ENCODE measurements around the gene SMG6.

Gene SMG6

DNA sequence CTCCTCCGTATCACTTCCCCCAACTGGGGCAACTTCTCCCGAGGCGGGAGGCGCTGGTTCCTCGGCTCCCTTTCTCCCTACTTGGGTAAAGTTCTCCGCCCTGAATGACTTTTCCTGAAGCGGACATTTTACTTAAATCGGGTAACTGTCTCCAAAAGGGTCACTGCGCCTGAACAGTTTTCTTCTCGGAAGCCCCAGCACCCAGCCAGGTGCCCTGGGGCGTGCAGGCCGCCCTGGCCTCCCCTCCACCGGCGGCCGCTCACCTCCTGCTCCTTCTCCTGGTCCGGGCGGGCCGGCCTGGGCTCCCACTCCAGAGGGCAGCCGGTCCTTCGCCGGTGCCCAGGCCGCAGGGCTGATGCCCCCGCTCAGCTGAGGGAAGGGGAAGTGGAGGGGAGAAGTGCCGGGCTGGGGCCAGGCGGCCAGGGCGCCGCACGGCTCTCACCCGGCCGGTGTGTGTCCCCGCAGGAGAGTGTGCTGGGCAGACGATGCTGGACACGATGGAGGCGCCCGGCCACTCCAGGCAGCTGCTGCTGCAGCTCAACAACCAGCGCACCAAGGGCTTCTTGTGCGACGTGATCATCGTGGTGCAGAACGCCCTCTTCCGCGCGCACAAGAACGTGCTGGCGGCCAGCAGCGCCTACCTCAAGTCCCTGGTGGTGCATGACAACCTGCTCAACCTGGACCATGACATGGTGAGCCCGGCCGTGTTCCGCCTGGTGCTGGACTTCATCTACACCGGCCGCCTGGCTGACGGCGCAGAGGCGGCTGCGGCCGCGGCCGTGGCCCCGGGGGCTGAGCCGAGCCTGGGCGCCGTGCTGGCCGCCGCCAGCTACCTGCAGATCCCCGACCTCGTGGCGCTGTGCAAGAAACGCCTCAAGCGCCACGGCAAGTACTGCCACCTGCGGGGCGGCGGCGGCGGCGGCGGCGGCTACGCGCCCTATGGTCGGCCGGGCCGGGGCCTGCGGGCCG lies 247.1 kb downstream of the SMG6 start:
- DNase-seq = peak; percentile 48

DNA sequence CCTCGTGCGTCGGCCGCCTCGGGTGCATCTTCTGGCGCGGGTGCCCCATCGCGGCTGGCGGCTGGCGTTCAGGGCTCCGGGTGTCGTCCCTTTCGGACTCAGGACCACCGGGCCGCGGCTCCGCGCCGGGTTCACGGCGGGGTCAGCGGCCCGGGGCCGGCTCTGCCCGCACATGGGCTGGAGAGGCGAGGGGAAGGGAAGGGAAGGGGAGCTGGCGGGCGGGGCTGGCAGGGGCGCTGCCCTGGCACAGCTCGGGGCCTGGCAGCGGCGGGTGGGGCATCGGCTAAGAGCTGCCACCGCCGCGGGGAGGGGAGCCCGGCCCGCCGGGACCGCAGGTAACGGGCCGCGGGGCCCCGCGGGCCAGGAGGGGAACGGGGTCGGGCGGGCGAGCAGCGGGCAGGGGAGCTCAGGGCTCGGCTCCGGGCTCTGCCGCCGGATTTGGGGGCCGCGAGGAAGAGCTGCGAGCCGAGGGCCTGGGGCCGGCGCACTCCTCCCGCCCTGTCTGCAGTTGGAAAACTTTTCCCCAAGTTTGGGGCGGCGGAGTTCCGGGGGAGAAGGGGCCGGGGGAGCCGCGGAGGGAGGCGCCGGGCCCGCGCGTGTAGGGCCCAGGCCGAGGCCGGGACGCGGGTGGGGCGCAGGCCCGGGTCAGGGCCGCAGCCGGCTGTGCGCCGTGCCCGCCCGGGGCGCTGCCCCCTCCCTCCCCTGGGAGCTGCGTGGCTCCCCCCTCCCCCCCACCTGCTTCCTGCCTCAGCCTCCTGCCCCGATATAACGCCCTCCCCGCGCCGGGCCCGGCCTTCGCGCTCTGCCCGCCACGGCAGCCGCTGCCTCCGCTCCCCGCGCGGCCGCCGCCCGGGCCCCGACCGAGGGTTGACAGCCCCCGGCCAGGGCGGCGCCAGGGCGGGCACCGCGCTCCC lies 248.0 kb downstream of the SMG6 start:
- DNase-seq = peak; percentile 71

DNA sequence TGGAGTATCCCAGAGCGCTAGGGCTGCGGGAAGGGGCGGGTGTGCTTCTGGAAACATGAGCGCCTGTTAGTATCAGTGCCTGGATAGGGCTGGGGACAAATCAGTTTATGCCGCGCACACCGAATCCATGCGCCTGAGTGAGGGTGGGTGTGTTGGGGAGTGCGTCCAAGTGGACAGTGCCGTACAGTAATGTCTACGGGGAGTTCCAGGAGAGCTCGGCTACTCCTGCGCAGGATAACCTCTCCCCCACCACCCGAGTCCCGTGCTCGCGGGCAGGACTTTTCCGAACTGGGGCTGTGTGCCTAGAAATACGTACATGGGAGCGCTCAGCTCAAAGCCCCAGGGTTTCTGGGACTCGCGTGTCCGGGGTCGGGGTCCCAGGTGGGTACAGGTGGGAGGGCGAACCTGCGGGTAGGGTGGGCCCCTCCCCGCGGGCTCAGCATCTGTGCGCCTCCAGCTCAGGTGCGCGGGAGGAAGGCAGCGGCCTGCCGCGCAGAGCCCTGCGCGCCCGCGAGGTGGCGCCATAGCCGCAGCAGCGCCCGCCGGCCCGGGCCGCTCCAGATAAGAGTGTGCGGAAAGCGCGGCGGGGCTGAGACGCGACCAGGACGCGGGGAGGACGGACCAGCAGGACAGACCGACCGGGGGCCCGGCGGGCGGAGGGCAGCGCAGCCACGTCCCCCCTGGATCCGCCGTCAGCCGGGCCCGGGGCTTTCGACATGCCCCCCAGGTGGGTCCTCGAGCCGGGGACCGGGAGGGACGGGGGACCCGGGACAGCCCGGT lies 248.9 kb downstream of the SMG6 start, which contains the start of gene HIC1:
TSS of gene HIC1 (plus strand) at position 592 of the 780 bp plus-strand sequence. CDS start 1,588 bp downstream, outside the sequence.
- DNase-seq = peak; percentile 89

DNA sequence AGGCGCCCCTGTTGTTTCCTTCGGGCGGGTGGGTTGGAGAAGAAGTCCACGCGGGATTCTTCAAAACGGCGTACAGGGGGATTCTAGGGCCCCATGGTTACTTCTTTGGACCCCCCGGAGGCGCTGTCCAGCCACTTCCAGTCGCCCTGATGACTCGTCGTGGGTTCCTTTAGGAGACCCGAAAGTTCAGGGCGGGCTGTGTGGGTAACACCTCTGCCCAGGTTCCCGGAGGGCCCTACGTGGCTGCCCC lies 249.4 kb downstream of the SMG6 start:
- DNase-seq = no peak

DNA sequence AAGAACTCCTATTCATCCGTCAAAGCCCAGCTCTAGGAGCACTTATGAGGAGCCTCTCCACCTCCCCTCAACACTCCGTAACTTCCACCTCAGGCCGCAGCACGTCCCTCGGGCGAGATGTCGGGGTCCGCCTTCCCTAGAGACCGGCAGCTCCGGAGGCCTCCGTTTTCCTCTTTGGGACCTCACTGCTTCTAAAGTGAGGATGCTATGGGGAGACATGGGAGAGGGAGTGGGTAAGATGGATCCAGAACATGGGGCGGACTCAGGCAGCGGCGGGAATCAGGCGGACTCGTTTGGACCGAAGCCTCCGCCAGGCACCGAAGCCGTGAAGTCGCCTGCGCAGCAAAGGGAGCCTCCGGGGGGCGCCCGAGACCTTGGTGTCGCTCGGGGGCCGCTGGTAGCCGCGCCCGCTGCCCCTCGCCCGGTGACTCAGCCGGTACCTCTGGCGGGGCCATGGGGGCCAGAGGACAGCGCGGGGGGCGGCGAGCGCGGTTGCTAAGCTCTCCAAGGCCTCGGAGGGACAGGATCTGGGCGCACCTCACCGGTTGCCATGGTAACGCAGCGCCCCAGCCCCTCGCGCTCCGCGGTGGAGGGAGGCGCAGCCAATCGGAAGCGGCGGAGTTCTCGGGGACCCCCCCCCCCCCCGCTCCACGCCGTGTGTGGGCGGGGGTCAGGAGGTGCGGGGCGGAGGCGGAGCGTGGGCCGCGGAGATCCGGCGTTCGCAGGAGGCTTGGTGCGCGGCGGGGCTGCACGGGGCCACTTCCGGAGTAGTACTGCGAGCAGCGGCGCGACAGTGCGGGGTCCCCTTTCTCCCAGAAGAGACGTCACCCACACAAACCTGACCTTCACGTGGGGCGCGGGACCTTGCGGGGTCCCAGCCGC lies 250.0 kb downstream of the SMG6 start:
- DNase-seq = peak; percentile 86

DNA sequence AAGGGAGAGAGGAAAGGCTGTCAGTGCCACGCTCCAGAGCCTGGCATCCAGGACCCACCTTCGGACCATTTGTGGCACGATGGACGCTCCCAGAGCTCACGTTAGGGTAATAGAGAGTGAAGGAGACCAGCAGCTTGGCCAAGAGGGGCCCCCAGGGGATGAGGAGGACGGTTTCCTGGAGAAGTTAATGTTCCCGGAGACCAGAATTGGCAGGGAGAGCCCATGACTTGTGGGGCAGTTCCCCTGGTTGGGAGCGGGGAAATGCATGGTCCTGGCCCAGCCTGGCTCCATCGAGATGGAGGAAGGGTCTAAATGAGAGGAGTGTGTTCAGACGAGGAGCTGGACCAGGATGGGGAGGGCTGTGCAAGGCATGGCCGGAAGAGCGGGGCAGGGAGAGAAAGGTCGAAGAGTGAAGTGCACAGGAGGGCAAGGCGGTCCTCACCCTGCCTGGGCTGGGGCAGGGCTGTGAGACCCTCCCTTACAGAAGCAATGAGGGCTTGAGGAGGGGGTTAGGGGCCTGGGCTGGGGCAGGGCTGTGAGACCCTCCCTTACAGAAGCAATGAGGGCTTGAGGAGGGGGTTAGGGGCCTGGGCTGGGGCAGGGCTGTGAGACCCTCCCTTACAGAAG lies 251.5 kb downstream of the SMG6 start:
- DNase-seq = peak; percentile 41

DNA sequence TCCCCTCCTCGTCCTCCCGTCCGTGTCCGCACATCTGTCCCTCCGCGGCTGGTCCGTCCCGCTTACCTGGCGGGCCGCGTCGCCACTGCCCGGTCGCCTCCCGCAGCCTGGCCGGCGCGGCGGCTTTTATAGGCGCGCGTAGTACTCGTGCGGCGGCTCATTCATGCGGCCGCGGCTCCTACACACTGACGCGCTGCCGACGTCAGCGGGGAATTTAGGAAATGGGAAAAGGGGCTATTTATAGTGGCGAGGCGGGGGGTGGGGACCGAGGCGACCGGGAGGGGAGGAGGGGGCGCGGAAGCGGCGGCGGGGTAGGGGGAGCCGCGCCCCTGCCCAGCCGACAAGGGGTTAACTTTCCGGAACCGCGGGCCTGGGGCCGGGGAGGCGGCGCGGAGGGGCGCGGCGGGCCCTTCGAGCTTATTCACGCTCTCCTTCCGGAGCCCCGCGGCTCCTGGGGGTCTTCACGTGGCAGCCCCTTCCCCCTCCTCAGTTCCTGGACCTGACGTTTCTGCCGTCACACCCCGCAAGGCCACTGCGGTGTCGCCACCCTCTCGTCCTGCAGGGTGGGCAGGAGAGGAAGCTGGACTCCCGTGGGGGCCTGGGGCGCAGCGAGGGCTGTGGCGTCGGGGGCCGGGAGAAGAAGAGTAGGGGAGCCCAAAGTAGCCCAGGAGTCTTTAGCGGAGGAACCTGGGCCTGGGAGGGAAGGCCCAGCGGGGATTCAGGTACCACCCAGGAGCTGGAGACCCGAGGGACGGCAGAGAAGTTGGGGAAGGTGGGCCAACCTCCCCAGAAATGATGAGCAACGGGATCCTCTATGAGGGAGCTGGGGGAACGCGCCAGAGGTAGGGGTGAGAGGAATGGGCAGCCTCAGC lies 252.3 kb downstream of the SMG6 start:
- peak; percentile 53 for DNase-seq

DNA sequence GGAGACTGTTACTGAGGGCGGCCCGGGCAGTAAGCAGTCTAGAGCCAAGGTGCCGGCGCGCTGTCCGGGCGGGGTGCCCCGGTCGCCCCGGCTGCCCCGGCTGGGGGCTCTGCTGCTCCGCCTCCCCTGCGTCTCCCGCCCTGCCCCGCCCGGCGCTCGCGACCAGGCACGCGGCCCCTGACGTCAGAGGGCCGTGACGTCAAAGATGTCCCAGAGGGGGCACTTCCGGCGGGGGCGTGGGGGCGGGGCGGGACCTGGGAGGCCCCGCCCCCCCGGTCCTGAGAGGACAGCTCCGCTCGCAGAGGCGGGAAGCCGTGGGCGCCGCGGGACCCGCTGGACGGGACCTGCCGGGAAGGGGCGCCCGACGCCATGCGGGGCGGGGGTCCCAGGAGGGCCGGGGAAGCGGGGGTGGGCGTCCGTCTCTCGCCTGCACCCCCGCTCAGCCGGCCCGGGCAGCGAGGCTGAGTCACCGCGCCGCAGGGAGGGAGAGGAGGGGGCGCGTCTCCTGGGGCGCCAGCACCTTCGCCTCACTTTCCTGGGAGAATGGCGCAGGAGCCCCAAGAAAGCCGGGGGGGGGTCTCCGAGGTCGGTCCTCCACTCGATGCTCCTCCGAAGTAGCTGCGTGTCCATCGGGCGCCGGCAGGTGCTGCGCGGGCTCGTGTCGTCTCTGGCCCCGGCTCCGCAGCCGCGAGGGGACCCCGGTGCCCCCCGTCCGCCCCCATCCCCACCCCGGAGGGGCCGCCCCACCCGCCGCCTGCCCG lies 253.1 kb downstream of the SMG6 start:
- peak; percentile 81 for DNase-seq

DNA sequence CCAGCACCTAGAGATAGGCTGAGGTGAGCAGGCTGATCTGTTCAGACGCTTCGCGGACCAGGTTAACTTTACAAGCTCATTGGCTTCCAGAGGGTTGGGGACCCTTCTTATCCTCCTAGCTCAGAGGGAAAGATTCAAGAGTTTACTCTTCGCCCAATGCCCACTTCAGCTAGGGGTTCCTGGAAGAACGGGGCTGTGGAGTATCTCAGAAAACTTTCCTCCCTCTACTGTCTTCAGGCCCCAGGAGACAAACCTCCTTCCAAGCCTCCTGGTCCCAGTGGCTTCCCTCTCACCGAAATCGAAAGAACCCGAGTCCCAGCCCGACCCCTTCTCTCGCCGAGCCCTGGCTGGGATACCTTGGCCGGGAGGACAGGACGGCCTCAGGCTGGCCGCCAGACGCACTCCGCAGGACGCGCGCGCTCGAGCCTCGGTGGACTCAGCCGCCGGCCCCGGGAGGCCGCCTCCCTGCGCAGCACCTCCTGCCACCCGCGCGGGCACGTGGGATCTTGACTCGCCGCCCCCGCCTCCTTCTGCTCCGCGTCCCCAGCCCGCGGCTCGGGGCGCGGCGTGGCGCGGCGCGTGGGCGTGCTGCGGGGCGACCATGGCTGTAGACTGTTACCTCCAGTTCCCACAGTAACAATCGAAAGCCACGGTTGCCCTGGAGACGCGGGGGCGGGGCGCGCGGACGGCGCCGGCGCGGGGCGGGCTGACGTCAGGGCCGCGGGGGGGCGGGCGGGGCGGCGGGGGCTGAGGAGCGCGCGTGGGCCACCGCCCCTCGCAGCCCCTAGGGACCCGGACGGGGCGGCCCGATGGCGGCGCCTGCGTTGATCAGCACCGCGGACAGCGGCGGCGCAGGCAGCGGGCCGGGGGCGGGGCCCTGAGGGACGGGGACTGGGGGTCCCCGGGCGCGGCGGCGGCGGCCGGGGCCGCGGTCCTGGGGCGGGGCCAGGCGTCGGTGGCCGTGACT lies 254.0 kb downstream of the SMG6 start:
- peak; percentile 93 for DNase-seq

DNA sequence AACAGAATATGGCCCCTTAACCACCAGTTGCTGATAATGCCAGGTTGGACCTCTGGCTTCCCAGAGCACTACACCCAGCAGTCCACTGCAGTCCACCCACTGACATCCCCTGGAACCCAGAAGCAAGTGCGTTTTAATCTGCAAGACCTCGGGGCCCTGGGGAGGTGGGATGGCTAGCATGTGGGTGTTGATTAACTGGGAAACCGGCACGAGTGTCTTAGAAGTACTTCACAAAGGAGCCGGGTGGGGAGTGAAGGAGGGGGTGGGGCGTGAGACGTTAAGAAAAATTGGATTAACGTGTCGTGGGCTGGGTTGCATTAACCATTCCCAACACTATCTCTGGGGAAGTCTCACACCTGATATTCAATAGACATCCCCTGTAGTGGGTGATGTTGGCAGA lies 254.8 kb downstream of the SMG6 start:
- DNase-seq = no peak

DNA sequence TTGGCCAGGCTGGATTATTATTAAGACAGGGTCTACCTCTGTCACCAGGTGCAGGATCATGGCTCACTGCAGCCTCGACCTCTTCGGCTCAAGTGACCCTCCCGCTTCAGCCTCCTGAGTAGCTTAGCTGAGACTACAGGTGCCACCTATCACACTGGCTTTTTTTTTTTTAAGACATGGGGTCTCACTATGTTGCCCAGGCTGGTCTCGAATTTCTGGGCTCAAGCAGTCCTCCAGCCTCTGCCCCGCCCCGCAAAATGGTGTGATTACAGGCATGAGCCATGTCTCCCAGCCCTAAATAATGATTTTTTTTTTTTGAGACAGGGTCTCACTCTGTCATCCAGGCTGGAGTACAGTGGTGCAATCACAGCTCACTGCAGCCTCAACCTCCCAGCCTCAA lies 256.0 kb downstream of the SMG6 start:
- DNase-seq = no peak

DNA sequence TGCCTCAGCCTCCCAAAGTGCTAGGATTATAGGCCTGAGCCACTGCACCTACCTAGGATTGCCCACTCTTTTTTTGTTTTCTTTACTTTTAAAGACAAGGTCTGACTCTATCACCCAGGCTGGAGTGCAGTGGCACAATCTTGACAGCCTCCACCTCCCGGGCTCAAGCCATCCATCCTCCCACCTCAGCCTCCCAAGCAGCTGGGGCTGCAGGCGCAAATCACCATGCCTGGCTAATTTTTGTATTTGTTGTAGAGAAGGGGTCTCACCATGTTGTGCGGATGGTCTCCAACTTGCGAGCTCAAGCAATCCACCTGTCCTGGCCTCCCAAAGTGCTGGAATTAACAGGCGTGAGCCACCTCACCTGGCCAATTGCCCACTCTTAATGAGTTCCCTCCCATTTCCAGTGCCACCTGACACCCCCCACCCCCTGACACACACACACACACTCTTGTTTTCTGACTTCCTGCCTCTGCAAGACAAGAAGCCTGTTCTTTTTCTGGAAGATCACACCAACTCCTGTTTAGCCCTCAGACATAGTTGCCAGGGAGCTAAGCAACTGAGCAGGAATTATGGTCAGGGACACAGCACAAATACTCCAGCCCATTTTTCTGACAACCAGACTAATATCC lies 259.2 kb downstream of the SMG6 start:
- DNase-seq = no peak

DNA sequence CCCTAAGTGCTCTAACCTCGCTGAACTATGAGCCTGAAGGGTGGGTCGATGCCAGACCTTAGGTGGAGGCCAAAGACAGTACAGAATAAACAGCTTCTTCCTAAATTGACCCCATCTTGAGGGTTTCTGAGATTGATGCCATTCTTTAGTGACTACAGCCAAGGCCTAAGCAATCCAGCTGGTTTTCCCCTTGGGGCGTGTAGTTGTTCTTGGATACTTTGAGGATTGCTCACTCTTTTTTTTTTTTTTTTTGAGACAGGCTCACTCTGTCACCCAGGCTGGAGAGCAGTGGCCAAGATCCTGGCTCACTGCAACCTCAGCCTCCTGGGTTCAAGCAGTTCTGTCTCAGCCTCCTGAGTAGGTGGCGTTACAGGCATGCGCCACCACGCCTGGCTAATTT lies 259.8 kb downstream of the SMG6 start:
- no peak for DNase-seq

DNA sequence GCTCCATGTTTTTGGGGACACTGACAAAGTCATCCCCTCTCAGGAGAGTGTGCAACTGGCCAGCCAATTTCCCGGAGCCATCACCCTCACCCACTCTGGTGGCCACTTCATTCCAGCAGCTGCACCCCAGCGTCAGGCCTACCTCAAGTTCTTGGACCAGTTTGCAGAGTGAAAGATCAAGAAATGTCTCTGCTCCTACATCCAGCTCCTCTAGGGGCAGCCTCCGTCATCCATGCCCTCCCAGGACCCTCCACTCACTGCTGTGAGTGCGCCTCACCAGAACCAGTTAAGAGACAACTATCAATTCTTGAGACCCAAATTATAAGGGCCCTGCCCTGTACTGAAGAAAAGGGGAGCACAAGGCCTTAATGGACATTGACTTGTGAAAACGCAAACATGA lies 260.7 kb downstream of the SMG6 start:
- DNase-seq = no peak

DNA sequence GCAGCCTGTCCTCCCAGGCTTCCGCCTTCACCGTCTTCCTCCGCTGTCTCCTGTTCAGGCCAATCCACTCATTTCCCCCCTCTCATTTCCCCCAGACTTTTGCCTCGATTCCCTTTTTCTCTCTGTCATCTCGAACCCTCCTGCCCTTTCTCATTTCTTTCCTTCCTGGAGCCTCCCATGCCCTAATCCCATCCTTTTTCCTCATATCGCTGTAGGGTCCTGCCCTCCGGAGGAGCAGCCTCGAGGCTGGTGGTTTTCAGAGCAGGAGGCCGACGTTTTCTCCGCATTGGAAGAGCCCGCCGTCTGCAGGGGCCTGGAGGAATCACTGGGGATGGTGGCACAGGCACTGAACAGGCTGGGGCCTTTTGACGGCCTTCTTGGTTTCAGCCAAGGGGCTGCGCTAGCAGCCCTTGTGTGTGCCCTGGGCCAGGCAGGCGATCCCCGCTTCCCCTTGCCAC lies 261.2 kb downstream of the SMG6 start:
- no peak for DNase-seq

DNA sequence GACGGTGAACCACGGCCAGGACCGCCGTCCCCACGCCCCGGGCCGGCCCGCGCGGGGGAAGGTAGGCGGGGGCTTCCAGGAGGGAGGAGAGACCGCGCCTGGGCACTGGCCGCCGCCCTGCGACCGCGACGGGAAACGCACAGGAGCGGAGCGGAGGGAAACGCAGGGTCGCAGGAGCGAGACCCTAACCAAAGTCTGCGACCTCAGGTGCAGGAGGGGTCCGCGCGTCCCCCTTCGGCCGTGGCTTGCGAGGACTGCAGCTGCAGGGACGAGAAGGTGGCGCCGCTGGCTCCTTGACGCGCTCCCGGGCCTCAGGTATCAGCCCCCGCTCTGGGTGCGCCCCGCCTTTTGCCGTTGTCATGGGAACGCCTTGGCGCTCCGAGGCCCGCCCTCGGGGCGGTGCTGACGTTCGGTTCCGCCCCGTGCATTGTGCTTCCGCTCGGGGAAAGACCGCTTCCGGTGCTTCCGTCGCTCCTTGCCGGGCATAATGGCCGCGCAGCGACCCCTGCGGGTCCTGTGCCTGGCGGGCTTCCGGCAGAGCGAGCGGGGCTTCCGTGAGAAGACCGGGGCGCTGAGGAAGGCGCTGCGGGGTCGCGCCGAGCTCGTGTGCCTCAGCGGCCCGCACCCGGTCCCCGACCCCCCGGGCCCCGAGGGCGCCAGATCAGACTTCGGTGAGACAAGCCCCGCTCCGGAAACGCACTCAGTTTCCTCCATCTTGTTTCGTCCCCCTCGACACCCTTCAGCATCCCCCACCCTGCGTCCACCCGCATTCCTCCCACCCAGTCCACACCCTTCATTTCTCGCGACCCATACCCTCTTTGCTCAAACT lies 261.8 kb downstream of the SMG6 start, which contains the start of gene OVCA2:
TSS of gene OVCA2 (plus strand) at position 462 of the 829 bp plus-strand sequence. CDS start at position 488, 26 bp downstream.
- DNase-seq = peak; percentile 97

Data from right hindlimb (tissue), 1 donor.